Adrenal gland (tissue), 5 donors: ENCODE measurements around the gene PEA15.

Source experiments
- CTCF ChIP-seq, 6 experiments: fragments of 450-650 bp in 4 of 6; fragments of 200-600 bp in 2 of 6; sonication (generic) in 1 of 6; IDR thresholded peaks; 1 replicate in 5 of 6; 2 replicates in 1 of 6; pipeline versions ENCODE4 v1.5.1 to v1.8.0; 2016 to 2021; ENCODE audit warnings: antibody characterized with exemption in 6 of 6, mild to moderate bottlenecking in 2 of 6, moderate library complexity in 1 of 6
- POLR2A ChIP-seq, 2 donors: fragments of 450-650 bp; IDR thresholded peaks; one replicate each; pipeline ENCODE4 v1.6.1; 2017; ENCODE audit warnings: antibody characterized with exemption in 2 of 2, mild to moderate bottlenecking in 2 of 2, moderate library complexity in 1 of 2
- donor health status: DM: no; HTN: no; CAD: no.

- TF ChIP-seq CTCF (IDR thresholded peaks at IDR 0.05) (no peak), POLR2A (IDR thresholded peaks at IDR 0.05) (no peak)
Measured at GRCh38 chr1:160156361-160156760, 48.8 kb upstream of the PEA15 start.
